HepG2 (cell line): ENCODE measurements around the gene SRD5A1. TPM values are rescaled to one million over a fixed set of nuclear protein-coding genes. Genes with fewer than 3 reads are reported as not detected.
A peak's percentile ranks its signal among the peaks of the same experiment; 100 is the strongest.

Experiments used
- ATAC-seq: fragments of 200-7000 bp; cut with Tn5 transposase; 3 replicates; pipeline ENCODE4 v1.9.1; 2020; ENCODE audit warnings: mild to moderate bottlenecking, moderate library complexity
- BruUV-seq: library from RNA; stranded (reverse); fragments of 400-500 nt; replicated peaks from 2 replicates; lab custom pipeline; 2021; lab: Mats Ljungman, UMichigan
- CTCF ChIA-PET: fragments of 300-600 bp; formaldehyde crosslinking; extraction: SDS; loops from one replicate; lab custom pipeline; 2021; ENCODE audit warnings: low total read pairs, inconsistent platforms, low intra/inter-chr PET ratio; lab: Yijun Ruan, JAX
- POLR2A ChIA-PET: fragments of 350-600 bp; sonication (Branson Sonifier 250); formaldehyde crosslinking; loops from one replicate; lab custom pipeline; 2020; ENCODE audit warnings: antibody characterized with exemption, inconsistent platforms; lab: Yijun Ruan, JAX
- DNase-seq: peaks from one replicate; pipeline ENCODE4 v3.0.0-alpha.2; 2015; ENCODE audit warnings: low spot score
- FAIRE-seq: peaks from 3 replicates; lab custom pipeline; 2011; peaks lifted over from hg19 to GRCh38; lab: Jason Lieb, UNC
- H2AFZ ChIP-seq: one replicate; pipeline ENCODE4 v1.6.1; 2011; ENCODE audit warnings: low read length, inconsistent platforms
- H3K27ac ChIP-seq: fragments of 300-600 bp; 3 replicates; pipeline ENCODE4 v1.8.0; 2011; ENCODE audit warnings: mixed run types, mild to moderate bottlenecking, mixed read lengths, low read length, inconsistent platforms; ENCODE audit not compliant: insufficient read depth; ENCODE audit errors: extremely low read length
- H3K27me3 ChIP-seq, 2 experiments: fragments of 200-600 bp in 1 of 2; 2 replicates in 1 of 2; 3 replicates in 1 of 2; pipeline versions ENCODE4 v1.6.0 to v1.8.0; 2011; ENCODE audit warnings: low read length in 2 of 2, mild to moderate bottlenecking in 2 of 2, moderate library complexity in 2 of 2, inconsistent platforms in 1 of 2; ENCODE audit not compliant: insufficient read depth in 2 of 2, control insufficient read depth in 1 of 2
- H3K36me3 ChIP-seq, 2 experiments: fragments of 200-600 bp in 1 of 2; replicated peaks in 1 of 2; 2 replicates in 1 of 2; 3 replicates in 1 of 2; pipeline versions ENCODE4 v1.5.1 to v1.8.0; 2011; ENCODE audit warnings: low read length in 2 of 2, inconsistent platforms in 1 of 2; ENCODE audit not compliant: insufficient read depth in 2 of 2, control insufficient read depth in 1 of 2
- H3K4me1 ChIP-seq: 2 replicates; pipeline ENCODE4 v1.5.1; 2012; ENCODE audit warnings: low read length, inconsistent platforms; ENCODE audit not compliant: insufficient read depth
- H3K4me2 ChIP-seq: 2 replicates; pipeline ENCODE4 v1.6.0; 2011; ENCODE audit warnings: low read depth, low read length, inconsistent platforms
- H3K4me3 ChIP-seq, 3 experiments: fragments of 200-600 bp in 1 of 3; sonication (generic), shearing (Covaris generic) in 1 of 3; replicated peaks in 1 of 3; 2 replicates each; pipeline ENCODE4 v1.5.1; 2011 to 2016; ENCODE audit warnings: low read length in 3 of 3, inconsistent platforms in 2 of 3, low read depth in 2 of 3, mild to moderate bottlenecking in 2 of 3, control low read depth in 1 of 3, mixed read lengths in 1 of 3; ENCODE audit not compliant: insufficient read depth in 1 of 3
- H3K79me2 ChIP-seq: one replicate; pipeline ENCODE4 v1.6.1; 2011; ENCODE audit warnings: low read length, inconsistent platforms; ENCODE audit not compliant: insufficient read depth
- H3K9ac ChIP-seq: 2 replicates; pipeline ENCODE4 v1.6.0; 2011; ENCODE audit warnings: mild to moderate bottlenecking, low read depth, low read length, inconsistent platforms; ENCODE audit not compliant: insufficient read depth
- H3K9me3 ChIP-seq: 2 replicates; pipeline ENCODE4 v1.5.1; 2012; ENCODE audit warnings: mild to moderate bottlenecking, low read length
- H4K20me1 ChIP-seq: 2 replicates; pipeline ENCODE4 v1.6.0; 2011; ENCODE audit warnings: inconsistent platforms, mild to moderate bottlenecking, low read length, moderate library complexity; ENCODE audit not compliant: insufficient read depth
- ETV5 ChIP-seq: IDR thresholded peaks from 2 replicates; pipeline ENCODE4 v1.6.1; 2018; ENCODE audit warnings: missing biosample characterization, missing genetic modification reagents, inconsistent platforms, borderline replicate concordance
- MXD1 ChIP-seq: sonication (generic); formaldehyde crosslinking; IDR thresholded peaks from 2 replicates; pipeline ENCODE4 v1.4.0; 2020; ENCODE audit warnings: mild to moderate bottlenecking, missing genetic modification reagents
- PTBP1 ChIP-seq: fragments of 200-400 bp; formaldehyde crosslinking; IDR thresholded peaks from 2 replicates; pipeline ENCODE4 v1.6.1; 2018; ENCODE audit warnings: low read length, low read depth; ENCODE audit not compliant: poor library complexity, severe bottlenecking
- RBM22 ChIP-seq: fragments of 200-400 bp; formaldehyde crosslinking; optimal IDR thresholded peaks from 2 replicates; pipeline ENCODE3; 2017; ENCODE audit warnings: mild to moderate bottlenecking, low read length, moderate library complexity
- RFX3 ChIP-seq: IDR thresholded peaks from 2 replicates; pipeline ENCODE4 v1.6.1; 2016; ENCODE audit warnings: missing biosample characterization, missing genetic modification reagents
- SP2 ChIP-seq: sonication (generic); formaldehyde crosslinking; IDR thresholded peaks from 2 replicates; pipeline ENCODE4 v1.5.1; 2020; ENCODE audit warnings: mild to moderate bottlenecking, missing genetic modification reagents
- ZKSCAN8 ChIP-seq: IDR thresholded peaks from 2 replicates; pipeline ENCODE4 v1.6.1; 2016; ENCODE audit warnings: borderline replicate concordance, missing genetic modification reagents, missing compliant biosample characterization
- ZMYM3 ChIP-seq: sonication (generic); formaldehyde crosslinking; IDR thresholded peaks from 2 replicates; pipeline ENCODE4 v1.5.1; 2020; ENCODE audit warnings: mild to moderate bottlenecking, missing genetic modification reagents
- ZNF263 ChIP-seq: sonication (generic); formaldehyde crosslinking; IDR thresholded peaks from 2 replicates; pipeline ENCODE4 v1.4.0; 2020; ENCODE audit warnings: missing genetic modification reagents
- ZNF510 ChIP-seq: sonication (generic); formaldehyde crosslinking; IDR thresholded peaks from 2 replicates; pipeline ENCODE4 v1.4.0; 2020; ENCODE audit warnings: low read depth, mild to moderate bottlenecking, missing genetic modification reagents
- ZNF563 ChIP-seq: sonication (generic); formaldehyde crosslinking; IDR thresholded peaks from 2 replicates; pipeline ENCODE4 v1.8.0; 2022; ENCODE audit warnings: mild to moderate bottlenecking, moderate library complexity, missing genetic modification reagents
- ZNF589 ChIP-seq: sonication (generic); formaldehyde crosslinking; conservative IDR thresholded peaks from 2 replicates; pipeline ENCODE4 v1.8.0; 2022; ENCODE audit warnings: mild to moderate bottlenecking, moderate library complexity, missing genetic modification reagents
- ZSCAN20 ChIP-seq: sonication (generic); formaldehyde crosslinking; IDR thresholded peaks from 2 replicates; pipeline ENCODE4 v1.4.0; 2020; ENCODE audit warnings: missing genetic modification reagents, mild to moderate bottlenecking, borderline replicate concordance
- WGBS: methylation state at CpG from one replicate; pipeline ENCODE4 v1.1.6; 2017; ENCODE audit warnings: low lambda C conversion rate; 5-methylcytosine and 5-hydroxymethylcytosine counted together
- in situ Hi-C: cut with HindIII; loops from 2 replicates; pipeline ENCODE4 v1.10.0; 2017; ENCODE audit warnings: low pct_unique_long_range_greater_than_20kb; ENCODE audit not compliant: extremely low pct_ligation_motif_present
- intact Hi-C: fragments of 100-400 bp; cut with micrococcal nuclease; formaldehyde crosslinking; loops from one replicate; pipeline ENCODE4 v1.10.0; 2022; ENCODE audit not compliant: unreplicated experiment
- polyA plus RNA-seq, 8 experiments: library from polyadenylated mRNA; depleted of rRNA in 3 of 8; stranded (reverse) in 7 of 8; unstranded in 1 of 8; fragments of >200 nt; fragmentation: Illumina TruSeq in 4 of 8; extraction: Trizol in 4 of 8; gene quantifications; 2 replicates each; pipeline versions ENCODE4 v1.2.1 to v1.2.3, GENCODE V29; 2011 to 2016; ENCODE audit warnings: low read depth in 4 of 8, missing spikeins in 1 of 8, mixed read lengths in 1 of 8; ENCODE audit not compliant: insufficient read depth in 1 of 8
- total RNA-seq, 5 experiments: library from RNA; depleted of rRNA; stranded (reverse); fragments of >200 nt; fragmentation: Illumina TruSeq; extraction: Trizol; gene quantifications; 2 replicates each; pipeline ENCODE4 v1.2.3, GENCODE V29; 2016; ENCODE audit warnings: low read depth in 1 of 5
- TF ChIP-seq, protein P1 (sequence below): sonication (generic); formaldehyde crosslinking; IDR thresholded peaks from 2 replicates; pipeline ENCODE4 v1.4.0; 2020; ENCODE audit warnings: missing genetic modification reagents
- TF ChIP-seq, protein P2 (sequence below): sonication (generic); formaldehyde crosslinking; IDR thresholded peaks from 2 replicates; pipeline ENCODE4 v1.8.1; 2023; ENCODE audit warnings: mild to moderate bottlenecking, inconsistent platforms, moderate library complexity, missing genetic modification reagents, borderline replicate concordance
- TF ChIP-seq, protein P3 (sequence below): sonication (generic); formaldehyde crosslinking; IDR thresholded peaks from 2 replicates; pipeline ENCODE4; 2020; ENCODE audit warnings: missing genetic modification reagents, mild to moderate bottlenecking, borderline replicate concordance
- TF ChIP-seq, protein P4 (sequence below): sonication (generic); formaldehyde crosslinking; IDR thresholded peaks from 2 replicates; pipeline ENCODE4 v1.4.0; 2020; ENCODE audit warnings: missing genetic modification reagents

The SRD5A1 gene
- total and polyA plus RNA-seq, 2 of the 13 experiments (the other 11 are each of a cell fraction or from before 2014, with no cell fraction given), result 6.1 to 9.9 TPM

DNA sequence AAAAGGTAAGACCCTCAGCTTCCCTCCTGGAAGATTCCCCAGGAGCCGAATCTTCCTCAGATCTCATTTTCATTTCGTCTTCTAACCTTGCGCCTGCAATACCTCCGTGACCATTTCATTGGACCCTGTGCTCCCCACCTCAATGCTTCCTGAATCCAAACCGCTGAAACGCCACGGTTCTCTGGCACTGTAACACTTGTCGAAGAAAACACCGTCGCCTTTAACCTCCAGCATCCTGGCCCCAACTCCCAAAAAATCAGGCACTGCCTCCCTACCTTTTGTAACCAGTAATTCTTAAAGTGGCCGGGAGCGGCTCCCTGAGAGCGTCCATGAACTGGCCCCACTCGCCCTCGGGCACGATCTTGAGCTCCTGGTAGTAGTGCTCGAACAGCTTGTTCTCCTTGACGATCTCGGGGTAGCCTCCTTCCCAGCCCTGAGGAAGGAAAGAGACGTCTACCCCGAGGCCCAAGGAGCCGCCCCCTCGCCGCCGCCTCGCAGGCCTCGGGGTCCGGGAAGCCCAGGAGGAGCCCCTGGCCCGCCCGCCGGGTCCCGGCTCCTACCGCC, 834 bp upstream of the SRD5A1 start:
- peak; percentile 18 for DNase-seq
- Histone ChIP-seq H2AFZ (no peak overlapping the region), H3K9ac (peak overlapping the region; percentile 97), H3K4me1 (peaks cover 59% of the 10 kb centered on the region), H3K36me3 (peaks cover 0 to 26% of the 10 kb centered on the region in 2 experiments; a peak in 4 of 5 replicates), H3K4me2 (peak overlapping the region; percentile 77), H3K4me3 (peak overlapping the region; percentile 90 to 98 (median 94)), H4K20me1 (peaks cover 4% of the 10 kb centered on the region; the same call in 1 of the 2 replicates), H3K9me3 (no peaks in the 10 kb centered on the region), H3K27me3 (no peaks in the 10 kb centered on the region; a peak in 1 of 5 replicates), H3K27ac (peak overlapping the region; percentile 97), H3K79me2 (peaks cover 54% of the 10 kb centered on the region)
- ChIA-PET POLR2A (interaction anchor here (1.0 to 1.6 kb wide), 4 partner anchors 9 to 1281 kb away, joined by 3 to 13 read pairs (median 4); partner anchors contain the start of gene TENT4A), CTCF (no interaction called here)
- BruUV-seq, result TSS peak; percentile 50
- ATAC-seq, result peak; percentile 37
- in situ Hi-C loops, result loop anchor here (5.0 kb wide), 1 partner anchor 80 kb away; the partner anchor contains the start of gene TENT4A
- FAIRE-seq, result no peak
- intact Hi-C loops, result loop anchor here (5.0 kb wide), 2 partner anchors 100 to 1240 kb away; no protein-coding TSS in a partner anchor
- WGBS, result 1% methylated on average over 11 of the region's 33 CpGs
- TF ChIP-seq ZSCAN20 (CRISPR knock-in tag) (no peak), PTBP1 (no peak), ETV5 (no peak), ZNF563 (0 out of 2 replicates have a peak, but pooled peaks have one; percentile 45), SP2 (CRISPR knock-in tag) (no peak), RBM22 (no peak), ZKSCAN8 (CRISPR knock-in tag) (no peak), RFX3 (CRISPR knock-in tag) (no peak), ZNF263 (CRISPR knock-in tag) (no peak), ZNF510 (CRISPR knock-in tag) (no peak), ZNF589 (no peak), MXD1 (CRISPR knock-in tag) (no peak), ZMYM3 (CRISPR knock-in tag) (no peak)
- TF ChIP-seq, protein P1, sequence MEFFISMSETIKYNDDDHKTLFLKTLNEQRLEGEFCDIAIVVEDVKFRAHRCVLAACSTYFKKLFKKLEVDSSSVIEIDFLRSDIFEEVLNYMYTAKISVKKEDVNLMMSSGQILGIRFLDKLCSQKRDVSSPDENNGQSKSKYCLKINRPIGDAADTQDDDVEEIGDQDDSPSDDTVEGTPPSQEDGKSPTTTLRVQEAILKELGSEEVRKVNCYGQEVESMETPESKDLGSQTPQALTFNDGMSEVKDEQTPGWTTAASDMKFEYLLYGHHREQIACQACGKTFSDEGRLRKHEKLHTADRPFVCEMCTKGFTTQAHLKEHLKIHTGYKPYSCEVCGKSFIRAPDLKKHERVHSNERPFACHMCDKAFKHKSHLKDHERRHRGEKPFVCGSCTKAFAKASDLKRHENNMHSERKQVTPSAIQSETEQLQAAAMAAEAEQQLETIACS (CRISPR knock-in tag), result no peak
- TF ChIP-seq, protein P2, sequence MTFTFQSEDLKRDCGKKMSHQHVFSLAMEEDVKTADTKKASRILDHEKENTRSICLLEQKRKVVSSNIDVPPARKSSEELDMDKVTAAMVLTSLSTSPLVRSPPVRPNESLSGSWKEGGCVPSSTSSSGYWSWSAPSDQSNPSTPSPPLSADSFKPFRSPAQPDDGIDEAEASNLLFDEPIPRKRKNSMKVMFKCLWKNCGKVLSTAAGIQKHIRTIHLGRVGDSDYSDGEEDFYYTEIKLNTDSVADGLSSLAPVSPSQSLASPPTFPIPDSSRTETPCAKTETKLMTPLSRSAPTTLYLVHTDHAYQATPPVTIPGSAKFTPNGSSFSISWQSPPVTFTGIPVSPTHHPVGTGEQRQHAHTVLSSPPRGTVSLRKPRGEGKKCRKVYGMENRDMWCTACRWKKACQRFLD (CRISPR knock-in tag), result no peak; the same call in 1 of the 2 replicates
- TF ChIP-seq, protein P3, sequence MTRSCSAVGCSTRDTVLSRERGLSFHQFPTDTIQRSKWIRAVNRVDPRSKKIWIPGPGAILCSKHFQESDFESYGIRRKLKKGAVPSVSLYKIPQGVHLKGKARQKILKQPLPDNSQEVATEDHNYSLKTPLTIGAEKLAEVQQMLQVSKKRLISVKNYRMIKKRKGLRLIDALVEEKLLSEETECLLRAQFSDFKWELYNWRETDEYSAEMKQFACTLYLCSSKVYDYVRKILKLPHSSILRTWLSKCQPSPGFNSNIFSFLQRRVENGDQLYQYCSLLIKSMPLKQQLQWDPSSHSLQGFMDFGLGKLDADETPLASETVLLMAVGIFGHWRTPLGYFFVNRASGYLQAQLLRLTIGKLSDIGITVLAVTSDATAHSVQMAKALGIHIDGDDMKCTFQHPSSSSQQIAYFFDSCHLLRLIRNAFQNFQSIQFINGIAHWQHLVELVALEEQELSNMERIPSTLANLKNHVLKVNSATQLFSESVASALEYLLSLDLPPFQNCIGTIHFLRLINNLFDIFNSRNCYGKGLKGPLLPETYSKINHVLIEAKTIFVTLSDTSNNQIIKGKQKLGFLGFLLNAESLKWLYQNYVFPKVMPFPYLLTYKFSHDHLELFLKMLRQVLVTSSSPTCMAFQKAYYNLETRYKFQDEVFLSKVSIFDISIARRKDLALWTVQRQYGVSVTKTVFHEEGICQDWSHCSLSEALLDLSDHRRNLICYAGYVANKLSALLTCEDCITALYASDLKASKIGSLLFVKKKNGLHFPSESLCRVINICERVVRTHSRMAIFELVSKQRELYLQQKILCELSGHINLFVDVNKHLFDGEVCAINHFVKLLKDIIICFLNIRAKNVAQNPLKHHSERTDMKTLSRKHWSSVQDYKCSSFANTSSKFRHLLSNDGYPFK (CRISPR knock-in tag), result no peak
- TF ChIP-seq, protein P4, sequence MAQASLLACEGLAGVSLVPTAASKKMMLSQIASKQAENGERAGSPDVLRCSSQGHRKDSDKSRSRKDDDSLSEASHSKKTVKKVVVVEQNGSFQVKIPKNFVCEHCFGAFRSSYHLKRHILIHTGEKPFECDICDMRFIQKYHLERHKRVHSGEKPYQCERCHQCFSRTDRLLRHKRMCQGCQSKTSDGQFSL (CRISPR knock-in tag), result no peak
